ENCODE measurements around the gene LITAF. TPM values are rescaled to one million over a fixed set of nuclear protein-coding genes. Genes with fewer than 3 reads are reported as not detected.

Gene LITAF
- polyA plus RNA-seq, 1 of the 3 experiments (the other 2 are of a cell fraction): 45.7 TPM

- TF ChIP-seq PBX3 (IDR thresholded peaks at IDR 0.05): no peak
- no peak for TF ChIP-seq FOSL2 (IDR thresholded peaks at IDR 0.05; ENCODE audit: borderline replicate concordance, low read depth)
- no peak for TF ChIP-seq GATA2 (CRISPR knock-in tag; IDR thresholded peaks at IDR 0.05)
- TF ChIP-seq SIN3A (IDR thresholded peaks at IDR 0.05; ENCODE audit: borderline replicate concordance, low read depth, low read length): no peak
- TF ChIP-seq TAF1 (IDR thresholded peaks at IDR 0.05; ENCODE audit: borderline replicate concordance, low read depth, low read length): no peak
- no peak for TF ChIP-seq ELF1 (IDR thresholded peaks at IDR 0.05)
- TF ChIP-seq RAD21 (IDR thresholded peaks at IDR 0.05; ENCODE audit: low read length): no peak
Measured at GRCh38 chr16:11609474-11610120, 22.9 kb upstream of the LITAF start (continued).

- DNase-seq: no peak
- Histone ChIP-seq H2AFZ (ENCODE audit: low read depth) (no peak overlapping the region), H4K20me1 (ENCODE audit: insufficient read depth) (no peaks in the 10 kb centered on the region), H3K4me1 (ENCODE audit: control insufficient read depth in 1 of 2, insufficient read depth in 2 of 2, low read depth in 1 of 2, low read length in 1 of 2) (peaks cover 0 to 4% of the 10 kb centered on the region in 2 experiments; a peak in 1 of 4 replicates), H3K36me3 (replicated peaks in 1 of 2; ENCODE audit: control insufficient read depth in 1 of 2, insufficient read depth in 2 of 2, low read length in 1 of 2) (no peaks in the 10 kb centered on the region), H3K9ac (no peak overlapping the region), H3K79me2 (ENCODE audit: insufficient read depth) (no peaks in the 10 kb centered on the region), H3K4me3 (ENCODE audit: low read depth in 2 of 2, low read length in 1 of 2) (no peak overlapping the region), H3F3A (replicated peaks; ENCODE audit: insufficient read depth) (no peaks in the 10 kb centered on the region), H3K4me2 (no peak overlapping the region), H3K27me3 (ENCODE audit: insufficient read depth) (no peaks in the 10 kb centered on the region), H3K9me2 (no peaks in the 10 kb centered on the region), H3K27ac (ENCODE audit: low read depth in 2 of 2, low read length in 1 of 2) (no peak overlapping the region), H3K9me3 (no peaks in the 10 kb centered on the region)
- WGBS (ENCODE audit: low lambda C conversion rate): 85% methylated on average over 5 of the region's 5 CpGs
- TF ChIP-seq IRF3 (IDR thresholded peaks at IDR 0.05; ENCODE audit: low read depth, low read length): no peak
- no peak for TF ChIP-seq EP300 (IDR thresholded peaks at IDR 0.05; ENCODE audit: borderline replicate concordance in 1 of 2, low read depth in 1 of 2, low read length in 1 of 2)
- ChIA-PET POLR2A (no interaction called here), CTCF (no interaction called here)
Measured at GRCh38 chr16:11605891-11606290, 19.2 kb upstream of the LITAF start.

- Histone ChIP-seq H3K36me3 (replicated peaks in 1 of 2; ENCODE audit: control insufficient read depth in 1 of 2, insufficient read depth in 2 of 2, low read length in 1 of 2) (no peaks in the 10 kb centered on the region), H3K9me2 (no peaks in the 10 kb centered on the region), H3K79me2 (ENCODE audit: insufficient read depth) (no peaks in the 10 kb centered on the region), H3K4me1 (ENCODE audit: control insufficient read depth in 1 of 2, insufficient read depth in 2 of 2, low read depth in 1 of 2, low read length in 1 of 2) (peaks cover 0 to 4% of the 10 kb centered on the region in 2 experiments; a peak in 1 of 4 replicates), H3F3A (replicated peaks; ENCODE audit: insufficient read depth) (no peaks in the 10 kb centered on the region), H3K27ac (ENCODE audit: low read depth in 2 of 2, low read length in 1 of 2) (no peak overlapping the region), H4K20me1 (ENCODE audit: insufficient read depth) (no peaks in the 10 kb centered on the region), H3K9me3 (no peaks in the 10 kb centered on the region), H3K9ac (no peak overlapping the region), H3K27me3 (ENCODE audit: insufficient read depth) (no peaks in the 10 kb centered on the region), H3K4me3 (ENCODE audit: low read depth in 2 of 2, low read length in 1 of 2) (no peak overlapping the region), H3K4me2 (no peak overlapping the region), H2AFZ (ENCODE audit: low read depth) (no peak overlapping the region)
- ChIA-PET POLR2A (no interaction called here), CTCF (no interaction called here)
- WGBS (ENCODE audit: low lambda C conversion rate): 90% methylated on average over 6 of the region's 8 CpGs
- DNase-seq: no peak
- TF ChIP-seq USF2 (IDR thresholded peaks at IDR 0.05; ENCODE audit: borderline replicate concordance, low read depth, low read length): no peak
- TF ChIP-seq RCOR1 (IDR thresholded peaks at IDR 0.05; ENCODE audit: low read length): no peak
- TF ChIP-seq SMC3 (IDR thresholded peaks at IDR 0.05; ENCODE audit: low read depth, low read length): no peak
- TF ChIP-seq GABPA (IDR thresholded peaks at IDR 0.05; ENCODE audit: low read depth): no peak
- no peak for TF ChIP-seq MEF2A (IDR thresholded peaks at IDR 0.05; ENCODE audit: borderline replicate concordance, low read depth)
- TF ChIP-seq RAD21 (IDR thresholded peaks at IDR 0.05; ENCODE audit: low read length): no peak
- no peak for TF ChIP-seq REST (IDR thresholded peaks at IDR 0.05; ENCODE audit: low read depth, low read length)
- no peak for TF ChIP-seq YY1 (IDR thresholded peaks at IDR 0.05; ENCODE audit: low read depth)
- no peak for TF ChIP-seq TCF12 (IDR thresholded peaks at IDR 0.05)
- no peak for TF ChIP-seq CTCF (IDR thresholded peaks at IDR 0.05)
Measured at GRCh38 chr16:11605564-11605886, 18.8 kb upstream of the LITAF start.

Measured in SK-N-SH (cell line).